GM15510 (cell line): ENCODE results near the gene ORMDL3.

Experiments
- POLR2A ChIP-seq: IDR thresholded peaks from 3 replicates; pipeline ENCODE4 v1.6.1; 2011; ENCODE audit warnings: borderline replicate concordance; ENCODE audit not compliant: insufficient read length; ENCODE audit errors: extremely low read depth

ORMDL3 gene, protein sequence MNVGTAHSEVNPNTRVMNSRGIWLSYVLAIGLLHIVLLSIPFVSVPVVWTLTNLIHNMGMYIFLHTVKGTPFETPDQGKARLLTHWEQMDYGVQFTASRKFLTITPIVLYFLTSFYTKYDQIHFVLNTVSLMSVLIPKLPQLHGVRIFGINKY

DNA sequence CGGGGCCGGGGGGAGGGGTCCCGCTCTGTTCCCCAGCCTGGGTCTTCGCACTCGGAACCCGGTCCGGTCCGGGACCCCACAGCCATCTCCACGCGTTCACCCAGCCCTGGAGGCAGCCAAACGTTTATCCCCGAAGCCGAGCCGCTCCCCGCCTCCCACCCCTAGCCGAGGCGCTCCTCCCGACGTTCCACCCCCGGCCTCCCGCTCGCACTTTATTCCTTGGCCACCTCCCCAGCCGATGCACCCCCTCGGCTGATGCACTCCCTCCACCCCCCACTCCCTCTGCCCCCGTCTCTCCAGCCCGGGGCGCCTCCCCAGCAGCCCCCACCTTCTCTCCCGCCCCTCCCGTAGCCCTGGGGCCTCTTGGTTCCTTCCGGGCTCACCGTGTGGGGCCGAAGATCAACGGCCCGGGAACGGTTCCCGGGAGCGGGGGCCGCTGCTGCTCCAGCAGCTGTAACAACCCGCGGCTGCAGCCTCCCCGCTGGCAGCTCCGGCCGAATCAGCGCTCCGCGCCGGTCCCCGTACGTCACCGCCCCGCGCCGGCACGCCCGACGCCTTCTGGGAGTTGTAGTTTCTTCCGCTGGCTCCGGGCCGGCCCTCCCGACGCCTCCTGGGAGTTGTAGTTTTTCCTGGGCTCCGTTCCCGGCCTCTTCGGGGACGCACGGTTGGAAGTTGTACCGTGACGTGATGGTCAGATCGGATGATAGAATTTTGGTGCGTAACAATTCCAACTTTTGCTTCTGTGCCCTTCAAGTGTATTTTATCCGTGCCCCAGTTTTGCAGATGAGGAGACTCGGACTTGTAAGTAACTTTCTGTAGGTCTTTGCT, at the start of gene ORMDL3, which contains the start of gene LRRC3C:
TSS of gene ORMDL3 (minus strand) at position 501 of the 828 bp plus-strand sequence. CDS start 3,398 bp downstream, outside the sequence.
TSS of gene LRRC3C (plus strand) at position 632 of the 828 bp plus-strand sequence. CDS start 13,792 bp downstream, outside the sequence.
- peak; percentile 76 for TF ChIP-seq POLR2A

DNA sequence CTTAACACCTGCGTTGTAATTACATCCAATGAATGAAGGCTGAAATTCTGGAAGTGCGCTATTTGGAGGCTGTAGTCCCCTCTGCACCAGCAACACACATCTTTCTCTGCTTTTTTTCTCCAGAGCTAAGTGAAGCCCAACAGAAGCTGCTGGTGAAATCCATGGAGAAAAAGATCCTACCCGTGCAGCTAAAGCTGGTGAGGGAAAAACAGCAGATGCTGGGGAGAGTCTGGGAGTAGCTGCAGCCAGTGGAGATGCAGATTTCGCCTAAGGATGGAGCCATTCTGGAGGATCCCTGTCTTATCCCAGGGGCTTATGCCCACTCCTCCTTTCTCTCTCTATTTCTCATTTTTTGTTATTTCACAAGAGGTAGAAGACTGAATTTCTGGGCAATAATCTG, 48.4 kb upstream of the ORMDL3 start:
- no peak for TF ChIP-seq POLR2A

DNA sequence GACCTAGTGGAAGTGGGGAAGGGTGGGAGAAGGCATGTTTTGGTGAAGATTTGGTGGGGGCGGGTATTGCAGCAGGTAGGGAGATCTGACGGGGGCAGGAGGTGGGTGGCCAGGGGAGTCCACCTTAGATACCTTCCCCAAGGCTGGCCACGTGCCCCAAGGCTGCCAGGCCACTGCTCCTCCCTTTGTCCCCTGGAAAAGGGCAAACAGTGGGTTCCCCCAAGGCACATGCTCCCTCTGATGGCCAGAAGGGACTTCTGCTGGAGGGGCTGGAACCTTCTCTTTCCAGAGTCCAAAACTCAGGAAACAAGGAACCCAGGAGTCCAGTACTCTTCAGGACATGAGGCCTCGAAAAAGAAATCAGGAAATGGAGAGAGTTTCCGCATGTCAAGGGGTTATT, 47.0 kb upstream of the ORMDL3 start:
- no peak for TF ChIP-seq POLR2A

DNA sequence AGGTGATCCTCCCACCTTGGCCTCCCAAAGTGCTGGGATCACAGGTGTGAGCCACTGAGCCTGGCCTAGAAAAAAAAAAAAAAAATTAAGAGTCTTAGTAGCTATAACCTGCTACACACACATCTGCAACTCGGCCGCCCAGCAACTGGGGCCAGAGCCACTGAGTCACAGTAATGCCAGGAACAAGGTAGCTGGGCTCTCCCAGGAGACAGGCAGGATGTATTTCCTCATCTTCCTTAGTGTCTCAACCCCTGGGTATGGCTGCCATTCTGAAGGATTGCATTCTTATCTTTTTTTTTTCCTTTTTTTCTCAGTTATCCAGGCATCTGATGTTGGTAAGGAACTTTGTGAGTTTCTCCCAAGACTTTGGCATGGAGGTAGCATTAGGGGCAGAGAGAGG, 46.1 kb upstream of the ORMDL3 start:
- TF ChIP-seq POLR2A, result no peak

DNA sequence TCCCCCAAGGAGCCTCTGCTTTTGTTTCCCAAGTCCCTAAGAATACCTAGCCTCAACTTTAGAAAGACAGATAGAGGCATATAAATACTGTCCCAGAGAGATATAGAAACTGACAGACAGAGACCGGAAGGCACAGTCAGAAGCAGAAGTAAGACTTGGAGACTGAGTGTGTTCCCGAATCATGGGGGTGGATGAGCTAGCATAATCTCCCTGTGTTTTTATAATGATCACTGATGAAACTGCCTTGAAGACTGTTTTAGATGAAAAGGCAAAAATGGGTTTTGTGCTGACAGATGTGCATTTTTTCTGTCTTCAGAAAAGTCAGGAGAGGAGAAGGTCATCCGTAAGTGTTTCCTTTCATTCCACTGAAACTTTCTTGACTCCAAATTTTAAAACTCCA, 44.9 kb upstream of the ORMDL3 start:
- no peak for TF ChIP-seq POLR2A

DNA sequence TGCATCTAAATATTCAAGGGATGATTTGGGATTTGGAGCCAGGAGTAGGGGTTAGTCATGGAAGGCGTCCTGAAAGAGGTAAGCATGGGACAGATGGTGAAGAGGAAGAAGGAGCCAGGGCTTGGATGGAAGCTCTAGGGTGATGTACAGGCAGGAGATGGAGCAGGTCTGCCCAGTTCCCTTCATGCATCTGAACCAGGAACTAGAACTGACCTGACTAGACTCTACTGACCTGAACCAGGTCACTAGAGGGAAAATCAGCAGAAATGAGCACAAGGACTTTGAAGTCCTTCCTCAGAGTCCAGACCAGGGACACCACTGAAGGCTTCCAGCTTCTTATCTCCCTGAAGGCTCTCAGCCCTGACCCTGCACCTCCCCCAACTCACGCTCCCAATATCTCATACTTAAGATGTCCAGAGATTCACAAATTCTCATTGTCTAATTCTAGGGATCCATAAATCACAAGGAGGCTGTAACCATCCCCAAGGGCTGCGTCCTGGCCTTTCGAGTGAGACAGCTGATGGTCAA, 43.7 kb upstream of the ORMDL3 start:
- TF ChIP-seq POLR2A, result no peak

DNA sequence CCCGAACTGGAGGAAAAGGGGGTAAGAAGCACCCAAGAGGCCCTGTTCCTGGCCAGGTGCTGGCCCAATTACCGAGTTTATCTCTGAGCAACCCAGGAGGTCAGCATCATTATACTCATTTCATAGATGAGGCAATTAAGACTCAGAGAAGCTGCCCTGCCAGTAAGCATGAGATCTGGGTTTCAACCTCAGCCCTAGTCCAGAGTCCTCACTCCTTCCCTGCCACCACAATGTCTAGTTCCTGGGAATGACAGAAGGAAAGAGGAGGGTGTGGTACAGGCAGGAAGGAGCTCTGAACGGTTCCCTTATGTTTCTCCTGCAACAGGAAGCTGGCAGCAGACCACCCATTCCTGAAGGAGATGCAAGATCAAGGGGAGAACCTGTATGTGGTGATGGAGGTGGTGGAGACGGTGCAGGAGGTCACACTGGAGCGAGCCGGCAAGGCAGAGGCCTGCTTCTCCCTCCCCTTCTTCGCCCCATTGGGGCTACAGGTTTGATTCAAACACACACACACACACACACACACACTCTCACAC, 42.8 kb upstream of the ORMDL3 start:
- TF ChIP-seq POLR2A, result no peak

DNA sequence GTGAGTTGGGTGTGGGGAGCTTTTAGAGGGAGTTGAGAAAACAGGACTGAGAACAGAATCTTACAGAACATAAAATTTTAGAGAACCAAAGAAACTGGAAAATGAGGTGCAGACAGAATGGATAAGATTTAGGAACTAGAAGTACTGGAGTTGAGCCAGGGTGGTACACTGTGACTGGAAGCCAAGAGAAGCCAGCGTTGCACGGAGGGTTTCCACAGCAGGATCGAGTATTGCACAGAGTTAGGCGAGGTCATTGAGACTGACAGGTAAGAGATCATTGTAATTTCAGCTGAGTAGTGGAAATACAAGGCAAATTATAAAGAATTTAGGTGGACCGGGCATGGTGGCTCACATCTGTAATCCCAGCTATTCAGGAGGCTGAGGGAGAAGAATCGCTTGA, 42.0 kb upstream of the ORMDL3 start:
- TF ChIP-seq POLR2A, result no peak

DNA sequence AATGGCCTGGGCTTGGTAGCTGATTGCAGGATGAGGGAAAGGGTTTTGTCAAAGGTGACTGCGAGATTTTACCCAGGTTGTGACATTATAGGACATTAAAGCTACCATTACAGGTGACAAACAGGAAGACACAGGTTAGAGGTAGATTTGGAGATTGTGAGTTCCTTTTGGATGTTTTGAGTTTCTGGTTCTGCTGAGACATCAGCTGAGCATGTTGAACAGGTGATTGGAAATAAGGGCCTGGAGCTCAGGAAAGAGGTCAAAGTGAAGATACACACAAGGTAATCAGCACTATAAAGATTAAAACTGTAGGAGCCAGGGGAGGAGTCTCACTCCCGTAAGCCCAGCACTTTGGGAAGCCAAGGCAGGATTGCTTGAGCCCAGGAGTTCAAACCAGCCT, 41.4 kb upstream of the ORMDL3 start:
- no peak for TF ChIP-seq POLR2A

DNA sequence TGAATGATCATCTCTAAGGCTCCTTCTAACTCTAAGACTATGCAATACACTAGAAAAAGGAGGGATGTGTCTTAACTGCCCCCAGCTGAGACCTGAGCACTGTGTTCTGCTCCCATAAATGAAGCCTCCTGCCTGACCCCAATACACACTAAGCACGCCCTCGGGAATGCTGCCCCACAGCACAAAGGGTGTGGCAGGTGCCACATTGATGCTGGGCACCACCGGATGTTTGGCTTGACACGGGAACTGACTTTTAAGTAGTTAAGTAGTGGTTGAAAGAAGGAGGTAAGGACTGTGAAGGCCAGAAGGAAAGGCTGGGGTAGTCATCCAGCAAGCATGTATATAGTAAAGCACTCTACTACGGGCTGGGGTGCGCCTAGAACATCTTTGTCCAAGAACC, 39.4 kb upstream of the ORMDL3 start:
- no peak for TF ChIP-seq POLR2A

DNA sequence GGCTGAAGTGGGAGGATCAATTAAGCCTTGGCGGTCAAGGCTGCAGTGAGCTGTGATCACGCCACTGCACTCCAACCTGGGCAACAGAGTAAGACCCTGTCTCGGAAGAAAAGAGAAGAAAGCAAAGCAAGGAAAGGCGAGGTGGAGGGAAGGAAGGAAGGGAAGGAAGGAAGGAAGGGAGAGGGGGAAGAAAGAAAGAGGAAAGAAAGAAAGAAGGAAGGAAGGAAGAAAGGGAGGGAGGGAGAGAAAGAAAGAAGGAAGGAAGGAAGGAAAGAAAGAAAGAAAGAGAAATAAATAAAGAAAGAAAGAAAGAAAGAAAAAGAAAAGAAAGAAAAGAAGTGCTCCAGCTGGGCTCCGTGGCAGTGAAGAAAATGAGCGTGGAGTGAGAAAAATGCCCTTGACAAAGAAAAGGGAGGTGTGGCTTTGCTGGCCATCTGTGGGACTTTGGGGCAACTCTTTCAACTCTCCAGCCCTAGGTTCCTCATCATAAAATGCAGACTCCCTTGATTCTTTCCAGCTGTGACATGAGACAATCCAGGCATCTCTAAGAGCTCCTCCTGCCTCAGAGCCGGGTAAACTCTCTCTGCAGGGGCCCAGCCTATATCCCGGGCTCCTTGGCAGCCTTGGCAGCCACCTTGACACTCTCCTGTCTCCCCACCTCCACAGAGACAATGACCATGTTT, 37.8 kb upstream of the ORMDL3 start:
- no peak for TF ChIP-seq POLR2A

DNA sequence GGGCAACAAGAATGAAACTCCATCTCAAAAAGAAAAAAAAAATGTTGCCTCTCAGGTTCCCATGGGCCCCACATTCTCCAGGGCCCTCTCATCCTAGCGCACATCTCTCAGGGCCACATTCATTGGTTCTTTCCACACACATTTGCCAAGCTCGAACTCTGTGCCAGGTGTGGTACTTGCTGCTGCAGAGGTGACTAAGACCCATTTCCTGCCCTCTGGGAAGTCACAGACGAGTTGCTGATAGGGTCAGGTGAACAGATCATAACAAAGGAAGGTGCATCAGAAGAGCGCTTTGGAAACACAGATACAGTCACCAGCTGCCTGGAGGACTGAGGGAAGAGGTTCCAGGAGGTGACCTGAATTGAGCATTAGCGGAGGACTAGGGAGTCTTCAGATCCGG, 36.4 kb upstream of the ORMDL3 start:
- no peak for TF ChIP-seq POLR2A

DNA sequence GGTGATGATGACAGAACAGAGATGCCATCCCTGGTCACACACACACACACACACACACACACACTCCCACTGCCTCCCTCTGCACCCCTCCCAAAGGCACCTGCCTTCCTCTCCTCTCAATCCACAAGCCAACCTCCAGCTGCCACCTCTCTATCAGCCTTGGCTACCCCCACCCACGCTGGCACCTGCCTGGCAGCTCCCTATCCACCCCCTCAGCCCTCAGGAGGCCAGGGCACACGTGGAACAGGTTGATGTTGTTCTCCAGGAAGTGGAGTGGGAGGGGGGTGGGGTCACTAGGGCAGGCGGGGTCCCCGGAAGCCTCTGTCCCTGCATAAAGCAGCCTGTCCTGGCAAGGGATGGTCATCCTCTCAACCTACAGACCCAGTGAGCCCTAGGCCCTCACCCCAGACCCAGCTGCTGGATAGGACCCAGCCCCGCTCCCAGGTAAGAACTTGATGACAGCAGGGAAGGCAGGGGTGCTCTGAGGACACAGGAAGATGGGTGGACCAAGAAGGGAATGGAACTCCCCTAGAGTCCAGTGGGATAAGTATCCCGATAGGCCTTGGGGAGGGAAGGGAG, 35.3 kb upstream of the ORMDL3 start, which contains the start of gene GSDMA:
TSS of gene GSDMA (plus strand) at position 363 of the 579 bp plus-strand sequence. CDS start 2,684 bp downstream, outside the sequence.
- no peak for TF ChIP-seq POLR2A

DNA sequence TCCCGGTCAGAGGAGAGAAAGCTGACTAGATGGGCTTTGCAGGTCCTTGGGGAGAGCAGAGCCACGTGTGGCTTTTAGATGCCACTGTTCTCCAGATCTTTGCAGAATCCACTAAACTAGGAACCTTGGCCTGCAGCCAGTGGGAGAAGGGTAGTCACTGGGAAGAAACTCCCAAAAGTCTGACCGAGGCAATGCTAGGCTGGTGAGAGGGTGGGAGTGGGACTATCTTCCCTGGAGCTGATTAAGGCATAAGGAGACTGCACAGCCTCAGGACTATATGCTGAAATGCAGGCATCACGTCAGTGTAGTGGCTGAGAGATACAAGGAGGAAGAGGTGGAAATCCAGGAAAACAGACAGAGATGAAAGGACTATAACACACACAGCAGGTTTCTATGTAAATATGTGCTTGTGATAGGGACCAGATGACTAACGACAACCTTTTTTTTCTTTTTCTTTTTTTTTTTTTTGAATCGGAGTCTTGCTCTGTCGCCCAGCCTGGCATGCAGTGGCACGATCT, 33.2 kb upstream of the ORMDL3 start:
- TF ChIP-seq POLR2A, result no peak

DNA sequence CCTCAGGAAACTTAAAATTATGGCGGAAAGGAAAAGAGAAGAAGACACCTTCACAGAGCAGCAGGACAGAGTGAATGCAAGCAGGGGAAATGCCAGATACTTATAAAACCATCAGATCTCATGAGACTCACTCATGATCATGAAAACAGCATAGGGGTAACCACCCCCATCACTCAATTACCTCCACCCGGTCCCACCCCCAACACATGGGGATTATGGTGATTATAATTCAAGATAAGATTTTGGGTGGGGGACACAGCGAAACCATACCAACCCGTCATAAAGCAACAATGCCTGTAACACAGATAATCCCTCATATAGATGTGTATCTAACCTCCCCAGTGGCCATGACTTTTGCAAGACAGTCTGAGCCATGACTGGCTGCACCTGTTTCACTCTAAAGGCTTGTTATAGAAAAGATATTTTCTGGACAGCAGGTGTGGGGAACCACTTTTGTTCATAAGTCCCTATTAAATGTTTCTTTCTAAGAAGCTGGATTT, 28.4 kb upstream of the ORMDL3 start:
- TF ChIP-seq POLR2A, result no peak

DNA sequence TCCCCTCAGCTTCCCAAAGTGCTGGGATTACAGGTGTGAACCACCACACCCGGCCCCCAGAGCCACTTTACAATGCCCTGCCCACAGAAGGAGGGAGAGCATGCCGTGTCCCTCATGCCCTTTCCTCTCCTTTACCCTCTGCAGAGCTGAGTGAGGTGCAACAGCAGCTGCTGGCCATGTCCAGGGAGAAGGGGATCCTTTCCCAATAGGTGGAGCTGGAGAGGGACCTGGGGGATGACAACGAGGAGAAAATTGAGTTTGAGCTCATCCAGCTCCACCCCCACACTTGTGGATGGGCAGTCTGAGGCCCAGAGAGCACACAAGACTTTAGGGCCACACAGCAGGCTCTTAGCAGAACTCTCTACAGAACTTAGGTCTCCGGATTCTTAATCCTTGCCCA, 27.5 kb upstream of the ORMDL3 start:
- no peak for TF ChIP-seq POLR2A
